ENCODE data around the gene SYT15.
"Not testable (repeated sequence)": the region's sequence is repeated elsewhere in the genome, so short reads cannot be mapped to it uniquely, and the experiment has no call there.

The SYT15 gene

GRCh38 chr10:46591053-46591452, 12.1 kb downstream of the SYT15 start:
- not testable (repeated sequence) for H3K9me3 ChIP-seq (ENCODE audit: control insufficient read depth in 5 of 5, low read length in 5 of 5); H3K9ac ChIP-seq (ENCODE audit: low read length in 5 of 5); H3K36me3 ChIP-seq (ENCODE audit: control insufficient read depth in 5 of 5, insufficient read depth in 5 of 5, low read length in 5 of 5); H3K4me3 ChIP-seq (ENCODE audit: low read depth in 1 of 5, low read length in 5 of 5); H3K27ac ChIP-seq (ENCODE audit: low read depth, low read length); H3K27me3 ChIP-seq (ENCODE audit: control insufficient read depth in 5 of 5, insufficient read depth in 4 of 5, low read length in 5 of 5); H3K4me1 ChIP-seq (ENCODE audit: control insufficient read depth in 5 of 5, insufficient read depth in 5 of 5, low read length in 5 of 5)

- not testable (repeated sequence) for H3K36me3 ChIP-seq (ENCODE audit: control insufficient read depth in 5 of 5, insufficient read depth in 5 of 5, low read length in 5 of 5); H3K4me3 ChIP-seq (ENCODE audit: low read depth in 1 of 5, low read length in 5 of 5); H3K27ac ChIP-seq (ENCODE audit: low read depth, low read length); H3K9me3 ChIP-seq (ENCODE audit: control insufficient read depth in 5 of 5, low read length in 5 of 5); H3K9ac ChIP-seq (ENCODE audit: low read length in 5 of 5); H3K27me3 ChIP-seq (ENCODE audit: control insufficient read depth in 5 of 5, insufficient read depth in 4 of 5, low read length in 5 of 5); H3K4me1 ChIP-seq (ENCODE audit: control insufficient read depth in 5 of 5, insufficient read depth in 5 of 5, low read length in 5 of 5)
Measured at GRCh38 chr10:46593307-46593706, 14.4 kb downstream of the SYT15 start.

GRCh38 chr10:46594453-46595063, 15.6 kb downstream of the SYT15 start:
- H3K4me1 ChIP-seq (ENCODE audit: control insufficient read depth in 5 of 5, insufficient read depth in 5 of 5, low read length in 5 of 5); H3K9me3 ChIP-seq (ENCODE audit: control insufficient read depth in 5 of 5, low read length in 5 of 5); H3K27ac ChIP-seq (ENCODE audit: low read depth, low read length); H3K4me3 ChIP-seq (ENCODE audit: low read depth in 1 of 5, low read length in 5 of 5); H3K9ac ChIP-seq (ENCODE audit: low read length in 5 of 5); H3K27me3 ChIP-seq (ENCODE audit: control insufficient read depth in 5 of 5, insufficient read depth in 4 of 5, low read length in 5 of 5); H3K36me3 ChIP-seq (ENCODE audit: control insufficient read depth in 5 of 5, insufficient read depth in 5 of 5, low read length in 5 of 5): not testable (repeated sequence)

- not testable (repeated sequence) for H3K36me3 ChIP-seq (ENCODE audit: control insufficient read depth in 5 of 5, insufficient read depth in 5 of 5, low read length in 5 of 5); H3K4me3 ChIP-seq (ENCODE audit: low read depth in 1 of 5, low read length in 5 of 5); H3K27me3 ChIP-seq (ENCODE audit: control insufficient read depth in 5 of 5, insufficient read depth in 4 of 5, low read length in 5 of 5); H3K27ac ChIP-seq (ENCODE audit: low read depth, low read length); H3K9ac ChIP-seq (ENCODE audit: low read length in 5 of 5); H3K9me3 ChIP-seq (ENCODE audit: control insufficient read depth in 5 of 5, low read length in 5 of 5); H3K4me1 ChIP-seq (ENCODE audit: control insufficient read depth in 5 of 5, insufficient read depth in 5 of 5, low read length in 5 of 5)
Measured at GRCh38 chr10:46596570-46596969, 17.6 kb downstream of the SYT15 start.

- H3K4me3 ChIP-seq (ENCODE audit: low read depth in 1 of 5, low read length in 5 of 5): peak overlapping the region in 4 of 5 donors; percentile 42 to 48 (median 44)
- H3K27me3 ChIP-seq (ENCODE audit: control insufficient read depth in 5 of 5, insufficient read depth in 4 of 5, low read length in 5 of 5); H3K27ac ChIP-seq (ENCODE audit: low read depth, low read length); H3K9me3 ChIP-seq (ENCODE audit: control insufficient read depth in 5 of 5, low read length in 5 of 5); H3K36me3 ChIP-seq (ENCODE audit: control insufficient read depth in 5 of 5, insufficient read depth in 5 of 5, low read length in 5 of 5); H3K4me1 ChIP-seq (ENCODE audit: control insufficient read depth in 5 of 5, insufficient read depth in 5 of 5, low read length in 5 of 5); H3K9ac ChIP-seq (ENCODE audit: low read length in 5 of 5): not testable (repeated sequence)
Measured at GRCh38 chr10:46597616-46598246, 18.8 kb downstream of the SYT15 start.

GRCh38 chr10:46600516-46600915, 21.6 kb downstream of the SYT15 start:
- not testable (repeated sequence) for H3K9ac ChIP-seq (ENCODE audit: low read length in 5 of 5); H3K36me3 ChIP-seq (ENCODE audit: control insufficient read depth in 5 of 5, insufficient read depth in 5 of 5, low read length in 5 of 5); H3K4me3 ChIP-seq (ENCODE audit: low read depth in 1 of 5, low read length in 5 of 5); H3K27me3 ChIP-seq (ENCODE audit: control insufficient read depth in 5 of 5, insufficient read depth in 4 of 5, low read length in 5 of 5); H3K9me3 ChIP-seq (ENCODE audit: control insufficient read depth in 5 of 5, low read length in 5 of 5); H3K4me1 ChIP-seq (ENCODE audit: control insufficient read depth in 5 of 5, insufficient read depth in 5 of 5, low read length in 5 of 5); H3K27ac ChIP-seq (ENCODE audit: low read depth, low read length)

- not testable (repeated sequence) for H3K9me3 ChIP-seq (ENCODE audit: control insufficient read depth in 5 of 5, low read length in 5 of 5); H3K4me3 ChIP-seq (ENCODE audit: low read depth in 1 of 5, low read length in 5 of 5); H3K36me3 ChIP-seq (ENCODE audit: control insufficient read depth in 5 of 5, insufficient read depth in 5 of 5, low read length in 5 of 5); H3K4me1 ChIP-seq (ENCODE audit: control insufficient read depth in 5 of 5, insufficient read depth in 5 of 5, low read length in 5 of 5); H3K9ac ChIP-seq (ENCODE audit: low read length in 5 of 5); H3K27me3 ChIP-seq (ENCODE audit: control insufficient read depth in 5 of 5, insufficient read depth in 4 of 5, low read length in 5 of 5); H3K27ac ChIP-seq (ENCODE audit: low read depth, low read length)
Measured at GRCh38 chr10:46615540-46615939, 36.6 kb downstream of the SYT15 start.

GRCh38 chr10:46616227-46616626, 37.3 kb downstream of the SYT15 start:
- not testable (repeated sequence) for H3K9me3 ChIP-seq (ENCODE audit: control insufficient read depth in 5 of 5, low read length in 5 of 5); H3K4me1 ChIP-seq (ENCODE audit: control insufficient read depth in 5 of 5, insufficient read depth in 5 of 5, low read length in 5 of 5); H3K9ac ChIP-seq (ENCODE audit: low read length in 5 of 5); H3K4me3 ChIP-seq (ENCODE audit: low read depth in 1 of 5, low read length in 5 of 5); H3K27ac ChIP-seq (ENCODE audit: low read depth, low read length); H3K27me3 ChIP-seq (ENCODE audit: control insufficient read depth in 5 of 5, insufficient read depth in 4 of 5, low read length in 5 of 5); H3K36me3 ChIP-seq (ENCODE audit: control insufficient read depth in 5 of 5, insufficient read depth in 5 of 5, low read length in 5 of 5)

- not testable (repeated sequence) for H3K9ac ChIP-seq (ENCODE audit: low read length in 5 of 5); H3K27me3 ChIP-seq (ENCODE audit: control insufficient read depth in 5 of 5, insufficient read depth in 4 of 5, low read length in 5 of 5); H3K27ac ChIP-seq (ENCODE audit: low read depth, low read length); H3K4me1 ChIP-seq (ENCODE audit: control insufficient read depth in 5 of 5, insufficient read depth in 5 of 5, low read length in 5 of 5); H3K36me3 ChIP-seq (ENCODE audit: control insufficient read depth in 5 of 5, insufficient read depth in 5 of 5, low read length in 5 of 5); H3K9me3 ChIP-seq (ENCODE audit: control insufficient read depth in 5 of 5, low read length in 5 of 5); H3K4me3 ChIP-seq (ENCODE audit: low read depth in 1 of 5, low read length in 5 of 5)
Measured at GRCh38 chr10:46617134-46617533, 38.2 kb downstream of the SYT15 start.

- H3K27ac ChIP-seq (ENCODE audit: low read depth, low read length); H3K9ac ChIP-seq (ENCODE audit: low read length in 5 of 5); H3K4me1 ChIP-seq (ENCODE audit: control insufficient read depth in 5 of 5, insufficient read depth in 5 of 5, low read length in 5 of 5); H3K9me3 ChIP-seq (ENCODE audit: control insufficient read depth in 5 of 5, low read length in 5 of 5); H3K27me3 ChIP-seq (ENCODE audit: control insufficient read depth in 5 of 5, insufficient read depth in 4 of 5, low read length in 5 of 5); H3K36me3 ChIP-seq (ENCODE audit: control insufficient read depth in 5 of 5, insufficient read depth in 5 of 5, low read length in 5 of 5); H3K4me3 ChIP-seq (ENCODE audit: low read depth in 1 of 5, low read length in 5 of 5): not testable (repeated sequence)
Measured at GRCh38 chr10:46617913-46618312, 39.0 kb downstream of the SYT15 start.
